Trophoblast cell (in vitro differentiated cells and primary cell): Measurements from ENCODE around the gene HDC.

Experiments used
- DNase-seq, 2 donors: peaks; one replicate each; pipeline ENCODE4 v3.0.0-alpha.2; 2016
- H2AFZ ChIP-seq: 2 replicates; pipeline ENCODE4 v1.6.1; 2013; ENCODE audit warnings: low read length, moderate library complexity, mild to moderate bottlenecking; ENCODE audit not compliant: insufficient read depth, poor library complexity
- H2AK5ac ChIP-seq: 2 replicates; pipeline ENCODE4 v1.6.1; 2013; ENCODE audit warnings: mild to moderate bottlenecking, low read length
- H2BK120ac ChIP-seq: 2 replicates; pipeline ENCODE4 v1.6.1; 2013; ENCODE audit warnings: low read length, mild to moderate bottlenecking, moderate library complexity; ENCODE audit not compliant: insufficient read depth, poor library complexity
- H2BK12ac ChIP-seq: 2 replicates; pipeline ENCODE4 v1.6.1; 2013; ENCODE audit warnings: mild to moderate bottlenecking, low read length, moderate library complexity
- H2BK5ac ChIP-seq: 2 replicates; pipeline ENCODE4 v1.6.1; 2013; ENCODE audit warnings: low read length, low read depth, moderate library complexity, mild to moderate bottlenecking; ENCODE audit not compliant: poor library complexity
- H3K14ac ChIP-seq: 2 replicates; pipeline ENCODE4 v1.6.1; 2013; ENCODE audit warnings: mild to moderate bottlenecking, low read length
- H3K18ac ChIP-seq: 2 replicates; pipeline ENCODE4 v1.6.1; 2013; ENCODE audit warnings: mild to moderate bottlenecking, low read length
- H3K23ac ChIP-seq: 2 replicates; pipeline ENCODE4 v1.6.1; 2013; ENCODE audit warnings: low read length
- H3K27ac ChIP-seq: 2 replicates; pipeline ENCODE4 v1.5.1; 2013; ENCODE audit warnings: low read depth, mild to moderate bottlenecking, inconsistent platforms, low read length, moderate library complexity
- H3K27me3 ChIP-seq: 2 replicates; pipeline ENCODE4 v1.6.1; 2013; ENCODE audit warnings: inconsistent platforms, mild to moderate bottlenecking, low read length, moderate library complexity; ENCODE audit not compliant: insufficient read depth
- H3K36me3 ChIP-seq, 2 experiments: 1 replicate in 1 of 2; 2 replicates in 1 of 2; pipeline ENCODE4 v1.6.1; 2013; ENCODE audit warnings: low read length in 2 of 2, mild to moderate bottlenecking in 2 of 2, moderate library complexity in 1 of 2; ENCODE audit not compliant: insufficient read depth in 2 of 2, control insufficient read depth in 1 of 2
- H3K4ac ChIP-seq: 2 replicates; pipeline ENCODE4 v1.6.1; 2013; ENCODE audit warnings: low read depth, mild to moderate bottlenecking, low read length, moderate library complexity
- H3K4me1 ChIP-seq, 2 experiments: 1 replicate in 1 of 2; 2 replicates in 1 of 2; pipeline ENCODE4 v1.6.1; 2013; ENCODE audit warnings: low read length in 2 of 2, mild to moderate bottlenecking in 2 of 2, moderate library complexity in 1 of 2; ENCODE audit not compliant: insufficient read depth in 2 of 2, control insufficient read depth in 1 of 2
- H3K4me2 ChIP-seq: 2 replicates; pipeline ENCODE4 v1.6.1; 2013; ENCODE audit warnings: inconsistent platforms, mild to moderate bottlenecking, low read length, moderate library complexity
- H3K4me3 ChIP-seq: 2 replicates; pipeline ENCODE4 v1.5.1; 2013; ENCODE audit warnings: mild to moderate bottlenecking, low read depth, low read length, inconsistent platforms
- H3K79me1 ChIP-seq: one replicate; pipeline ENCODE4 v1.6.1; 2013; ENCODE audit warnings: low read length
- H3K79me2 ChIP-seq: 2 replicates; pipeline ENCODE4 v1.6.1; 2013; ENCODE audit warnings: low read length, mild to moderate bottlenecking; ENCODE audit not compliant: control insufficient read depth, insufficient read depth, poor library complexity
- H3K9ac ChIP-seq: 2 replicates; pipeline ENCODE4 v1.6.1; 2013; ENCODE audit warnings: mild to moderate bottlenecking, low read length
- H3K9me3 ChIP-seq: 2 replicates; pipeline ENCODE4 v1.6.1; 2013; ENCODE audit warnings: low read depth, mild to moderate bottlenecking, control low read depth, inconsistent platforms, low read length; ENCODE audit not compliant: insufficient read depth
- H4K12ac ChIP-seq: 2 replicates; pipeline ENCODE4 v1.6.1; 2013; ENCODE audit warnings: low read depth, mild to moderate bottlenecking, low read length, moderate library complexity
- H4K8ac ChIP-seq: 2 replicates; pipeline ENCODE4 v1.6.1; 2013; ENCODE audit warnings: low read depth, mild to moderate bottlenecking, low read length, moderate library complexity
- H4K91ac ChIP-seq: one replicate; pipeline ENCODE4 v1.6.1; 2013; ENCODE audit warnings: low read depth, mild to moderate bottlenecking, low read length, moderate library complexity
- WGBS: extraction: QIAGEN DNeasy Blood & Tissue Kit; methylation state at CpG from one replicate; pipeline ENCODE4 v1.1.7; 2013; ENCODE audit warnings: missing lambda C conversion rate; ENCODE audit not compliant: insufficient read length, insufficient coverage; ENCODE audit errors: extremely low coverage; 5-methylcytosine and 5-hydroxymethylcytosine counted together

Gene HDC

GRCh38 chr15:50229336-50229735 is 36.2 kb downstream of the HDC start:
- Histone ChIP-seq H3K79me2 (no peaks in the 10 kb centered on the region), H3K23ac (no peak overlapping the region), H2BK120ac (no peak overlapping the region), H2AFZ (no peak overlapping the region), H3K36me3 (no peaks in the 10 kb centered on the region), H3K4me1 (no peaks in the 10 kb centered on the region), H3K4me2 (no peak overlapping the region), H3K27ac (no peak overlapping the region), H4K12ac (no peak overlapping the region), H3K9ac (no peak overlapping the region), H3K4ac (no peak overlapping the region), H3K4me3 (no peak overlapping the region), H3K9me3 (no peaks in the 10 kb centered on the region), H3K18ac (no peak overlapping the region), H3K14ac (no peak overlapping the region), H2AK5ac (no peak overlapping the region), H3K79me1 (no peaks in the 10 kb centered on the region), H2BK5ac (no peak overlapping the region), H3K27me3 (no peaks in the 10 kb centered on the region), H4K8ac (no peak overlapping the region), H2BK12ac (no peak overlapping the region), H4K91ac (no peak overlapping the region)
- WGBS, result no CpG with 5 or more reads among the region's 3 CpGs
- no peak for DNase-seq

GRCh38 chr15:50228866-50229265 is 36.7 kb downstream of the HDC start:
- Histone ChIP-seq H3K14ac (no peak overlapping the region), H3K79me1 (no peaks in the 10 kb centered on the region), H3K4me2 (no peak overlapping the region), H3K36me3 (no peaks in the 10 kb centered on the region), H3K4ac (no peak overlapping the region), H4K91ac (no peak overlapping the region), H2AK5ac (no peak overlapping the region), H3K18ac (no peak overlapping the region), H2BK5ac (no peak overlapping the region), H3K27me3 (no peaks in the 10 kb centered on the region), H3K9ac (no peak overlapping the region), H3K9me3 (no peaks in the 10 kb centered on the region), H3K4me3 (no peak overlapping the region), H4K8ac (no peak overlapping the region), H2BK12ac (no peak overlapping the region), H3K27ac (no peak overlapping the region), H3K4me1 (no peaks in the 10 kb centered on the region), H2BK120ac (no peak overlapping the region), H4K12ac (no peak overlapping the region), H2AFZ (no peak overlapping the region), H3K79me2 (no peaks in the 10 kb centered on the region), H3K23ac (no peak overlapping the region)
- WGBS, result no CpG with 5 or more reads among the region's 3 CpGs
- no peak for DNase-seq

GRCh38 chr15:50227076-50227475 is 38.5 kb downstream of the HDC start:
- no peaks in the 10 kb centered on the region for H3K79me2 ChIP-seq
- no CpG with 5 or more reads among the region's 5 CpGs for WGBS
- H2BK5ac ChIP-seq, result no peak overlapping the region
- no peak overlapping the region for H3K4me3 ChIP-seq
- H4K91ac ChIP-seq, result no peak overlapping the region
- no peak overlapping the region for H3K23ac ChIP-seq
- no peak overlapping the region for H3K9ac ChIP-seq
- no peak overlapping the region for H2AFZ ChIP-seq
- no peak overlapping the region for H3K4ac ChIP-seq
- DNase-seq, result no peak
- H3K36me3 ChIP-seq, result no peaks in the 10 kb centered on the region
- H3K79me1 ChIP-seq, result no peaks in the 10 kb centered on the region
- H3K9me3 ChIP-seq, result no peaks in the 10 kb centered on the region
- H2AK5ac ChIP-seq, result no peak overlapping the region
- H3K14ac ChIP-seq, result no peak overlapping the region
- H3K27me3 ChIP-seq, result no peaks in the 10 kb centered on the region
- no peak overlapping the region for H2BK12ac ChIP-seq
- H3K4me2 ChIP-seq, result no peak overlapping the region
- no peaks in the 10 kb centered on the region for H3K4me1 ChIP-seq
- H3K27ac ChIP-seq, result no peak overlapping the region
- no peak overlapping the region for H4K12ac ChIP-seq
- H2BK120ac ChIP-seq, result no peak overlapping the region
- no peak overlapping the region for H4K8ac ChIP-seq
- H3K18ac ChIP-seq, result no peak overlapping the region

GRCh38 chr15:50225938-50226337 is 39.6 kb downstream of the HDC start:
- no peak overlapping the region for H2AK5ac ChIP-seq
- H2BK120ac ChIP-seq, result no peak overlapping the region
- no peak overlapping the region for H3K18ac ChIP-seq
- no peak overlapping the region for H3K23ac ChIP-seq
- H3K79me1 ChIP-seq, result no peaks in the 10 kb centered on the region
- H3K27me3 ChIP-seq, result no peaks in the 10 kb centered on the region
- peaks cover 2% of the 10 kb centered on the region for H3K79me2 ChIP-seq
- no peak overlapping the region for H4K12ac ChIP-seq
- H2AFZ ChIP-seq, result no peak overlapping the region
- no peak overlapping the region for H4K8ac ChIP-seq
- no peak overlapping the region for H3K14ac ChIP-seq
- no peaks in the 10 kb centered on the region for H3K36me3 ChIP-seq
- no peak overlapping the region for H3K27ac ChIP-seq
- H3K4me1 ChIP-seq, result no peaks in the 10 kb centered on the region
- no CpG with 5 or more reads among the region's 3 CpGs for WGBS
- H3K4me2 ChIP-seq, result no peak overlapping the region
- H3K9me3 ChIP-seq, result no peaks in the 10 kb centered on the region
- H2BK12ac ChIP-seq, result no peak overlapping the region
- no peak overlapping the region for H2BK5ac ChIP-seq
- H3K4ac ChIP-seq, result no peak overlapping the region
- H3K4me3 ChIP-seq, result no peak overlapping the region
- H3K9ac ChIP-seq, result no peak overlapping the region
- H4K91ac ChIP-seq, result no peak overlapping the region
- no peak for DNase-seq
